Stomach (tissue), 4 donors: Measurements from ENCODE around the gene PGM5.

Experiments used
- POLR2A ChIP-seq, 4 donors: fragments of 450-650 bp; IDR thresholded peaks; one replicate each; pipeline ENCODE4 v1.6.1; 2016; ENCODE audit warnings: antibody characterized with exemption in 4 of 4, control low read depth in 2 of 4, mild to moderate bottlenecking in 1 of 4, moderate library complexity in 1 of 4
- POLR2AphosphoS5 ChIP-seq, 3 donors: sonication (generic); formaldehyde crosslinking; IDR thresholded peaks; one replicate each; pipeline ENCODE4 v1.6.1; 2016; ENCODE audit warnings: antibody characterized with exemption in 3 of 3

GRCh38 chr9:68506551-68506950 lies 150.1 kb downstream of the PGM5 start:
- TF ChIP-seq POLR2A (IDR thresholded peaks at IDR 0.05) (no peak), POLR2AphosphoS5 (IDR thresholded peaks at IDR 0.05) (no peak)
